GM18867 (cell line): Measurements from ENCODE around the gene PRKN.

Experiments
- ATAC-seq: cut with Tn5 transposase; IDR thresholded peaks from one replicate; pipeline ENCODE4 v1.9.1; 2021; ENCODE audit warnings: mild to moderate bottlenecking, moderate library complexity; ENCODE audit not compliant: unreplicated experiment

PRKN gene

GRCh38 chr6:162620073-162620472 is 107.5 kb downstream of the PRKN start:
- ATAC-seq = no peak

GRCh38 chr6:162618448-162619002 is 109.0 kb downstream of the PRKN start:
- no peak for ATAC-seq

GRCh38 chr6:162615016-162615705 is 112.4 kb downstream of the PRKN start:
- no peak for ATAC-seq

- ATAC-seq = no peak
Measured at GRCh38 chr6:162613310-162613709, 114.3 kb downstream of the PRKN start.

GRCh38 chr6:162612613-162613012 is 115.0 kb downstream of the PRKN start:
- no peak for ATAC-seq

GRCh38 chr6:162610351-162610750 is 117.2 kb downstream of the PRKN start:
- ATAC-seq = no peak

GRCh38 chr6:162605881-162606280 is 121.7 kb downstream of the PRKN start:
- no peak for ATAC-seq

- ATAC-seq = no peak
Measured at GRCh38 chr6:162603231-162604015, 124.1 kb downstream of the PRKN start.

GRCh38 chr6:162602759-162603158 is 124.8 kb downstream of the PRKN start:
- no peak for ATAC-seq

- no peak for ATAC-seq
Measured at GRCh38 chr6:162596676-162597075, 130.9 kb downstream of the PRKN start.

GRCh38 chr6:162591517-162591916 is 136.0 kb downstream of the PRKN start:
- ATAC-seq = no peak

GRCh38 chr6:162581988-162582780 is 145.4 kb downstream of the PRKN start:
- ATAC-seq = no peak

GRCh38 chr6:162580619-162581018 is 146.9 kb downstream of the PRKN start:
- no peak for ATAC-seq

GRCh38 chr6:162576016-162576415 is 151.6 kb downstream of the PRKN start:
- no peak for ATAC-seq

- ATAC-seq = no peak
Measured at GRCh38 chr6:162572240-162572639, 155.3 kb downstream of the PRKN start.

GRCh38 chr6:162568266-162568665 is 159.3 kb downstream of the PRKN start:
- ATAC-seq = no peak

- ATAC-seq = no peak
Measured at GRCh38 chr6:162562041-162562440, 165.5 kb downstream of the PRKN start.

GRCh38 chr6:162560891-162561290 is 166.7 kb downstream of the PRKN start:
- ATAC-seq = no peak

- no peak for ATAC-seq
Measured at GRCh38 chr6:162554531-162554930, 173.0 kb downstream of the PRKN start.

GRCh38 chr6:162546905-162547304 is 180.7 kb downstream of the PRKN start:
- no peak for ATAC-seq

- no peak for ATAC-seq
Measured at GRCh38 chr6:162543221-162543620, 184.3 kb downstream of the PRKN start.
